ENCODE results near the gene BIRC7.

GRCh38 chr20:63278661-63279060 lies 43.0 kb downstream of the BIRC7 start:
- TF ChIP-seq FOS (IDR thresholded peaks at IDR 0.05; ENCODE audit: borderline replicate concordance, insufficient read depth, low read length) (no peak), POLR2AphosphoS5 (IDR thresholded peaks at IDR 0.05; ENCODE audit: insufficient read depth, low read depth, low read length) (no peak), CTCF (IDR thresholded peaks at IDR 0.05; ENCODE audit: extremely low read depth in 1 of 2, insufficient read depth in 1 of 2, low read depth in 1 of 2, low read length in 2 of 2) (no peak), POLR2A (IDR thresholded peaks at IDR 0.05; ENCODE audit: low read depth, low read length) (no peak), GATA2 (IDR thresholded peaks at IDR 0.05; ENCODE audit: insufficient read depth, insufficient read length, low read depth, low read length) (no peak), EZH2 (IDR thresholded peaks at IDR 0.05; ENCODE audit: borderline replicate concordance, low read depth, low read length, severe bottlenecking) (no peak), MYC (IDR thresholded peaks at IDR 0.05; ENCODE audit: low read depth, low read length) (no peak)

Measured in endothelial cell of umbilical vein (primary cell).